NCI-H446 (cell line): ENCODE data around the gene SHCBP1L.
"Not testable (repeated sequence)": the region's sequence is repeated elsewhere in the genome, so short reads cannot be mapped to it uniquely, and the experiment has no call there.

Experiments
- DNase-seq, 2 experiments: peaks; one replicate each; lab custom pipeline; 2025; lab: John Stamatoyannopoulos, UW

The SHCBP1L gene

GRCh38 chr1:182965096-182965495 lies 12.1 kb upstream of the SHCBP1L start:
- no peak for DNase-seq

- peak; percentile 74 to 93 for DNase-seq
Measured at GRCh38 chr1:182962554-182963115, 9.7 kb upstream of the SHCBP1L start.

- DNase-seq, result no peak
Measured at GRCh38 chr1:182960046-182960445, 7.1 kb upstream of the SHCBP1L start.

- no peak for DNase-seq
Measured at GRCh38 chr1:182957902-182958395, 5.0 kb upstream of the SHCBP1L start.

GRCh38 chr1:182956708-182957365 lies 3.9 kb upstream of the SHCBP1L start:
- DNase-seq, result no peak

GRCh38 chr1:182955596-182956588 lies 2.9 kb upstream of the SHCBP1L start:
- DNase-seq, result peak in 1 of 2 experiments; percentile 50

GRCh38 chr1:182953826-182954225 lies 860 bp upstream of the SHCBP1L start:
- DNase-seq, result no peak

- DNase-seq, result not testable (repeated sequence)
Measured at GRCh38 chr1:182943336-182943735, 9.6 kb downstream of the SHCBP1L start.

GRCh38 chr1:182942145-182942544 lies 10.8 kb downstream of the SHCBP1L start:
- not testable (repeated sequence) for DNase-seq

GRCh38 chr1:182939413-182939812 lies 13.6 kb downstream of the SHCBP1L start:
- no peak for DNase-seq

GRCh38 chr1:182935716-182936115 lies 17.2 kb downstream of the SHCBP1L start:
- DNase-seq, result no peak

GRCh38 chr1:182930985-182931384 lies 22.0 kb downstream of the SHCBP1L start:
- no peak for DNase-seq

GRCh38 chr1:182927693-182928433 lies 25.1 kb downstream of the SHCBP1L start:
- no peak for DNase-seq

- no peak for DNase-seq
Measured at GRCh38 chr1:182925661-182926060, 27.3 kb downstream of the SHCBP1L start.

- no peak for DNase-seq
Measured at GRCh38 chr1:182917378-182917777, 35.6 kb downstream of the SHCBP1L start.

- DNase-seq, result no peak
Measured at GRCh38 chr1:182913401-182913800, 39.6 kb downstream of the SHCBP1L start.

GRCh38 chr1:182910143-182910542 lies 42.8 kb downstream of the SHCBP1L start:
- no peak for DNase-seq

GRCh38 chr1:182909578-182909977 lies 43.4 kb downstream of the SHCBP1L start:
- DNase-seq, result no peak

GRCh38 chr1:182905321-182905720 lies 47.6 kb downstream of the SHCBP1L start:
- DNase-seq, result no peak

- not testable (repeated sequence) for DNase-seq
Measured at GRCh38 chr1:182901946-182902345, 51.0 kb downstream of the SHCBP1L start.

- no peak for DNase-seq
Measured at GRCh38 chr1:182897696-182898095, 55.3 kb downstream of the SHCBP1L start.
